Calu3 (cell line): ENCODE measurements around the gene KRTAP10-9. TPM values are rescaled to one million over a fixed set of nuclear protein-coding genes. Genes with fewer than 3 reads are reported as not detected.
"Not testable (repeated sequence)": the region's sequence is repeated elsewhere in the genome, so short reads cannot be mapped to it uniquely, and the experiment has no call there.

Experiments used
- BruUV-seq: library from RNA; stranded (reverse); fragments of 400-500 nt; replicated peaks from 2 replicates; lab custom pipeline; 2021; lab: Mats Ljungman, UMichigan
- CTCF ChIA-PET: fragments of 300-600 bp; sonication (Branson Sonifier 250); formaldehyde crosslinking; loops from one replicate; lab custom pipeline; 2022; ENCODE audit warnings: antibody characterized with exemption; lab: Charles Lee
- DNase-seq: peaks from one replicate; pipeline ENCODE4 v3.0.0; 2022
- H3K27ac Mint-ChIP-seq: one replicate; pipeline ENCODE4 v1.8.0; 2022; ENCODE audit warnings: mixed read lengths; ENCODE audit not compliant: unreplicated experiment
- H3K27me3 Mint-ChIP-seq: one replicate; pipeline ENCODE4 v1.8.0; 2022; ENCODE audit warnings: mixed read lengths; ENCODE audit not compliant: unreplicated experiment
- H3K36me3 Mint-ChIP-seq: one replicate; pipeline ENCODE4 v1.8.0; 2022; ENCODE audit warnings: mild to moderate bottlenecking, moderate library complexity, mixed read lengths; ENCODE audit not compliant: insufficient read depth, unreplicated experiment
- H3K4me1 Mint-ChIP-seq: one replicate; pipeline ENCODE4 v1.8.0; 2022; ENCODE audit warnings: mild to moderate bottlenecking, low read depth, mixed read lengths; ENCODE audit not compliant: unreplicated experiment
- H3K4me3 Mint-ChIP-seq: one replicate; pipeline ENCODE4 v1.8.0; 2022; ENCODE audit warnings: mild to moderate bottlenecking, low read depth, moderate library complexity, mixed read lengths; ENCODE audit not compliant: unreplicated experiment
- H3K9me3 Mint-ChIP-seq: one replicate; pipeline ENCODE4 v1.8.0; 2022; ENCODE audit warnings: low read depth, mixed read lengths; ENCODE audit not compliant: unreplicated experiment
- CTCF ChIP-seq: fragments of 200-600 bp; IDR thresholded peaks from one replicate; pipeline ENCODE4 v1.8.0; 2022; ENCODE audit warnings: antibody characterized with exemption; ENCODE audit not compliant: unreplicated experiment
- intact Hi-C: fragments of 100-400 bp; cut with micrococcal nuclease; formaldehyde crosslinking; loops from one replicate; pipeline ENCODE4 v1.10.0; 2022; ENCODE audit not compliant: unreplicated experiment
- total RNA-seq: library from RNA; stranded (reverse); gene quantifications from 2 replicates; pipeline ENCODE4 v1.2.3, GENCODE V29; 2022

Gene KRTAP10-9
- total RNA-seq, 1 experiment from 2014 or later, result not detected

- no peak overlapping the region for H3K4me3 Mint-ChIP-seq
- intact Hi-C loops, result no loop called here
- peaks cover 70% of the 10 kb centered on the region for H3K27me3 Mint-ChIP-seq
- H3K27ac Mint-ChIP-seq, result no peak overlapping the region
- no peak for TF ChIP-seq CTCF
- BruUV-seq, result no TSS peak
- H3K4me1 Mint-ChIP-seq, result no peaks in the 10 kb centered on the region
- H3K36me3 Mint-ChIP-seq, result no peaks in the 10 kb centered on the region
- no peak for DNase-seq
- H3K9me3 Mint-ChIP-seq, result peaks cover 15% of the 10 kb centered on the region
- CTCF ChIA-PET, result no interaction called here
Observed at GRCh38 chr21:44630440-44630839, 3.5 kb downstream of the KRTAP10-9 start.

- Mint-ChIP-seq H3K36me3 (no peaks in the 10 kb centered on the region), H3K4me3 (no peak overlapping the region), H3K27ac (no peak overlapping the region), H3K9me3 (peaks cover 15% of the 10 kb centered on the region), H3K4me1 (no peaks in the 10 kb centered on the region), H3K27me3 (peaks cover 82% of the 10 kb centered on the region)
- BruUV-seq, result no TSS peak
- no peak for DNase-seq
- CTCF ChIA-PET, result no interaction called here
- intact Hi-C loops, result no loop called here
- no peak for TF ChIP-seq CTCF
Observed at GRCh38 chr21:44632067-44632466, 5.2 kb downstream of the KRTAP10-9 start.

GRCh38 chr21:44636209-44637017, 9.5 kb downstream of the KRTAP10-9 start:
- no TSS peak for BruUV-seq
- intact Hi-C loops, result no loop called here
- Mint-ChIP-seq H3K9me3 (peaks cover 14% of the 10 kb centered on the region), H3K27ac (no peak overlapping the region), H3K36me3 (no peaks in the 10 kb centered on the region), H3K4me3 (no peak overlapping the region), H3K4me1 (no peaks in the 10 kb centered on the region), H3K27me3 (peaks cover 92% of the 10 kb centered on the region)
- CTCF ChIA-PET, result no interaction called here
- no peak for TF ChIP-seq CTCF
- DNase-seq, result no peak

- Mint-ChIP-seq H3K27me3 (peaks cover 91% of the 10 kb centered on the region), H3K27ac (no peak within 1 kb of the TSS), H3K4me3 (no peak within 1 kb of the TSS), H3K36me3 (no peaks in the 10 kb centered on the region), H3K4me1 (no peaks in the 10 kb centered on the region), H3K9me3 (peaks cover 9% of the 10 kb centered on the region)
- CTCF ChIA-PET, result no interaction called here
- no peak for TF ChIP-seq CTCF
- no peak for DNase-seq
- intact Hi-C loops, result no loop called here
- no TSS peak for BruUV-seq
Observed at GRCh38 chr21:44637018-44637850, 10.3 kb downstream of the KRTAP10-9 start, which contains the start of gene KRTAP10-10. TSS of gene KRTAP10-10 (plus strand) at chr21:44637356. CDS start at chr21:44637418, 62 bp downstream.

GRCh38 chr21:44637851-44638348, 11.0 kb downstream of the KRTAP10-9 start:
- H3K36me3 Mint-ChIP-seq, DNase-seq, H3K9me3 Mint-ChIP-seq, H3K4me3 Mint-ChIP-seq, BruUV-seq, H3K27ac Mint-ChIP-seq, CTCF ChIA-PET, H3K4me1 Mint-ChIP-seq, intact Hi-C loops: not testable (repeated sequence)
- peaks cover 92% of the 10 kb centered on the region for H3K27me3 Mint-ChIP-seq

- CTCF ChIA-PET, H3K4me1 Mint-ChIP-seq, BruUV-seq, H3K9me3 Mint-ChIP-seq, H3K27ac Mint-ChIP-seq, H3K4me3 Mint-ChIP-seq, H3K36me3 Mint-ChIP-seq, DNase-seq, intact Hi-C loops: not testable (repeated sequence)
- H3K27me3 Mint-ChIP-seq, result peaks cover 89% of the 10 kb centered on the region
Observed at GRCh38 chr21:44638506-44639330, 11.8 kb downstream of the KRTAP10-9 start.
